Left cardiac atrium (tissue), 4 donors: ENCODE measurements around the gene STPG4. TPM values are rescaled to one million over a fixed set of nuclear protein-coding genes. Genes with fewer than 3 reads are reported as not detected.

Experiments
- ATAC-seq, 2 donors: fragments of 200-7000 bp; cut with Tn5 transposase; one replicate each; pipeline ENCODE4 v1.9.1; 2020; ENCODE audit warnings: mild to moderate bottlenecking in 2 of 2, moderate library complexity in 2 of 2
- DNase-seq: peaks from one replicate; pipeline ENCODE4 v3.0.0-alpha.2; 2020
- intact Hi-C, 2 donors: fragments of 100-400 bp; cut with DNase I; formaldehyde crosslinking; loops; one replicate each; pipeline versions ENCODE4 v1.14.1 to v1.15.1; 2022 to 2023
- total RNA-seq, 2 donors: library from RNA; stranded (reverse); fragmentation: NEBNext Ultra II Directional; extraction: Animal tissue kit (Norgen Biotek cat#: 25700); gene quantifications; one replicate each; pipeline ENCODE4 v1.2.1, GENCODE V29; 2021
- donor health status: DM: no; HTN: yes; CAD: no.
- donor health status: DM: no; HTN: yes; CAD: no; lungs with severe emphysema.
- donor health status: DM: yes; HTN: yes; CAD: no.
- donor health status: Dilated cardiomyopathy.

The STPG4 gene
- total RNA-seq, 2 donors from 2014 or later: not detected

- ATAC-seq (no peak), DNase-seq (no peak)
- intact Hi-C loops: no loop called here
Observed at GRCh38 chr2:47046271-47046670, 108.8 kb downstream of the STPG4 start.

- DNase-seq (no peak), ATAC-seq (no peak)
- intact Hi-C loops: no loop called here
Observed at GRCh38 chr2:47043891-47044239, 111.2 kb downstream of the STPG4 start.

GRCh38 chr2:47043142-47043890 lies 111.8 kb downstream of the STPG4 start:
- ATAC-seq: peak; percentile 62 to 79
- DNase-seq: peak; percentile 48
- intact Hi-C loops: no loop called here

GRCh38 chr2:47041891-47042684 lies 113.0 kb downstream of the STPG4 start:
- ATAC-seq (no peak), DNase-seq (no peak)
- intact Hi-C loops: no loop called here

- peak; percentile 49 to 74 for ATAC-seq
- DNase-seq: no peak
- intact Hi-C loops: no loop called here
Observed at GRCh38 chr2:47041063-47041462, 114.0 kb downstream of the STPG4 start.

GRCh38 chr2:47040651-47041050 lies 114.5 kb downstream of the STPG4 start:
- intact Hi-C loops: no loop called here
- ATAC-seq: no peak

GRCh38 chr2:47039913-47040562 lies 115.1 kb downstream of the STPG4 start:
- intact Hi-C loops: no loop called here
- DNase-seq (no peak), ATAC-seq (no peak)

More at GRCh38 chr2:47040651-47041050, 114.5 kb downstream of the STPG4 start:
- no peak for DNase-seq

GRCh38 chr2:47039489-47039870 lies 115.6 kb downstream of the STPG4 start:
- intact Hi-C loops: no loop called here
- ATAC-seq (no peak), DNase-seq (no peak)

GRCh38 chr2:47038656-47039488 lies 116.2 kb downstream of the STPG4 start:
- DNase-seq (no peak), ATAC-seq (no peak)
- intact Hi-C loops: no loop called here

GRCh38 chr2:47037678-47038077 lies 117.4 kb downstream of the STPG4 start:
- DNase-seq (no peak), ATAC-seq (no peak)
- intact Hi-C loops: no loop called here

Other genes starting within 250 kb of the STPG4 start
- 10 to 100 TPM; 65.4 to 88.7 TPM for gene MCFD2, start 239.5 kb downstream of the STPG4 start, total RNA-seq
- gene TTC7A, start 214.1 kb downstream of the STPG4 start, total RNA-seq: 10 to 100 TPM; 10.9 to 13.3 TPM
- gene CALM2, start 21.2 kb upstream of the STPG4 start, total RNA-seq: 100 to 1,000 TPM; 435 to 492 TPM
- under 1 TPM; 0.12 to 0.89 TPM for gene EPCAM, start 214.0 kb upstream of the STPG4 start, total RNA-seq
- gene MSH2, start 247.8 kb upstream of the STPG4 start, total RNA-seq: 10 to 100 TPM; 11.4 to 13.5 TPM